Lower leg skin (tissue), 4 donors: ENCODE data around the gene FAM32A. TPM values are rescaled to one million over a fixed set of nuclear protein-coding genes. Genes with fewer than 3 reads are reported as not detected.
"Not testable (repeated sequence)": the region's sequence is repeated elsewhere in the genome, so short reads cannot be mapped to it uniquely, and the experiment has no call there.

Experiments
- DNase-seq, 2 donors: peaks; one replicate each; pipeline ENCODE4 v3.0.0-alpha.2; 2019; ENCODE audit warnings: low spot score in 2 of 2
- H3K4me3 ChIP-seq: fragments of 200-600 bp; sonication (generic); 2 replicates; pipeline ENCODE4 v1.5.1; 2017; ENCODE audit warnings: mild to moderate bottlenecking, low read depth; ENCODE audit not compliant: poor library complexity, severe bottlenecking
- CTCF ChIP-seq, 3 donors: fragments of 450-650 bp; IDR thresholded peaks; one replicate each; pipeline ENCODE4 v1.5.1; 2016; ENCODE audit warnings: antibody characterized with exemption in 3 of 3, mild to moderate bottlenecking in 3 of 3, moderate library complexity in 2 of 3
- POLR2A ChIP-seq, 2 donors: fragments of 450-650 bp; IDR thresholded peaks; one replicate each; pipeline ENCODE4 v1.6.1; 2016 to 2017; ENCODE audit warnings: antibody characterized with exemption in 2 of 2, mild to moderate bottlenecking in 1 of 2, moderate library complexity in 1 of 2
- WGBS, 2 donors: methylation state at CpG; one replicate each; pipeline ENCODE4 v1.1.5; 2018; 5-methylcytosine and 5-hydroxymethylcytosine counted together
- intact Hi-C: fragments of 100-400 bp; cut with DNase I; formaldehyde crosslinking; loops from one replicate; pipeline ENCODE4 v1.15.0; 2023; ENCODE audit warnings: low total_unique reads
- total RNA-seq, 4 donors: library from RNA; depleted of rRNA; stranded (reverse); fragments of >200 nt; gene quantifications; one replicate each; pipeline ENCODE4 v1.1.0, GENCODE V29; 2016

Gene FAM32A
- total RNA-seq, 4 donors from 2014 or later: 95.3 to 114 (median 105) TPM

- DNase-seq: no peak
- no peak overlapping the region for H3K4me3 ChIP-seq
- WGBS, 2 donors: 90 to 100% methylated on average over 1 of the region's 1 CpG
- intact Hi-C loops: no loop called here
- no peak for TF ChIP-seq CTCF (IDR thresholded peaks at IDR 0.05)
- TF ChIP-seq POLR2A (IDR thresholded peaks at IDR 0.05): no peak
Measured at GRCh38 chr19:16166417-16166816, 18.8 kb upstream of the FAM32A start.

GRCh38 chr19:16167055-16167454 lies 18.2 kb upstream of the FAM32A start:
- no peak for DNase-seq
- 90 to 98% methylated on average over 5 of the region's 5 CpGs for WGBS, 2 donors
- no peak overlapping the region for H3K4me3 ChIP-seq
- TF ChIP-seq CTCF (IDR thresholded peaks at IDR 0.05) (no peak), POLR2A (IDR thresholded peaks at IDR 0.05) (no peak)
- intact Hi-C loops: no loop called here

- intact Hi-C loops: no loop called here
- H3K4me3 ChIP-seq: no peak overlapping the region
- no peak for DNase-seq
- 53 to 58% methylated on average over 2 of the region's 2 CpGs for WGBS, 2 donors
- TF ChIP-seq POLR2A (IDR thresholded peaks at IDR 0.05): no peak
- no peak for TF ChIP-seq CTCF (IDR thresholded peaks at IDR 0.05)
Measured at GRCh38 chr19:16168465-16169081, 16.6 kb upstream of the FAM32A start.

GRCh38 chr19:16170134-16170533 lies 15.1 kb upstream of the FAM32A start:
- DNase-seq: no peak
- H3K4me3 ChIP-seq: no peak overlapping the region
- TF ChIP-seq POLR2A (IDR thresholded peaks at IDR 0.05): no peak
- TF ChIP-seq CTCF (IDR thresholded peaks at IDR 0.05): no peak
- intact Hi-C loops: no loop called here
- 94 to 100% methylated on average over 1 of the region's 1 CpG for WGBS, 2 donors

GRCh38 chr19:16175954-16176353 lies 9.3 kb upstream of the FAM32A start:
- no peak overlapping the region for H3K4me3 ChIP-seq
- DNase-seq: no peak
- 61 to 70% methylated on average over 2 of the region's 2 CpGs for WGBS, 2 donors
- intact Hi-C loops: no loop called here
- no peak for TF ChIP-seq POLR2A (IDR thresholded peaks at IDR 0.05)
- no peak for TF ChIP-seq CTCF (IDR thresholded peaks at IDR 0.05)

GRCh38 chr19:16178866-16179265 lies 6.3 kb upstream of the FAM32A start:
- 87 to 97% methylated on average over 5 of the region's 5 CpGs for WGBS, 2 donors
- DNase-seq, H3K4me3 ChIP-seq, intact Hi-C loops: not testable (repeated sequence)
